Activated naive CD8-positive, alpha-beta T cell treated with anti-CD3 and anti-CD28 coated beads, Interleukin-2, amount 10 ng/mL, durations not matched to agents 7 days and 5 days (primary cell): ENCODE data around the gene GJC1. TPM values are rescaled to one million over a fixed set of nuclear protein-coding genes. Genes with fewer than 3 reads are reported as not detected.
A peak's percentile ranks its signal among the peaks of the same experiment; 100 is the strongest.

Source experiments
- ATAC-seq: fragments of 150-1000 bp; cut with Tn5 transposase; one replicate; pipeline ENCODE4 v1.10.0; 2021; ENCODE audit warnings: low read depth, moderate library complexity
- POLR2A ChIA-PET: fragments of 350-600 bp; sonication (Branson Sonifier 250); formaldehyde crosslinking; loops from one replicate; lab custom pipeline; 2021; ENCODE audit warnings: antibody characterized with exemption; lab: Charles Lee
- DNase-seq: peaks from one replicate; pipeline ENCODE4 v3.0.0; 2021
- H3K27ac Mint-ChIP-seq: one replicate; pipeline ENCODE4 v1.8.0; 2022; ENCODE audit warnings: mild to moderate bottlenecking, mixed read lengths
- H3K27me3 Mint-ChIP-seq: one replicate; pipeline ENCODE4 v1.8.0; 2022; ENCODE audit warnings: mild to moderate bottlenecking, moderate library complexity, mixed read lengths
- H3K36me3 Mint-ChIP-seq: one replicate; pipeline ENCODE4 v1.8.0; 2021; ENCODE audit warnings: mild to moderate bottlenecking, mixed read lengths
- H3K4me1 Mint-ChIP-seq: one replicate; pipeline ENCODE4 v1.8.0; 2021; ENCODE audit warnings: mixed read lengths
- H3K4me3 Mint-ChIP-seq: one replicate; pipeline ENCODE4 v1.8.0; 2022; ENCODE audit warnings: mild to moderate bottlenecking, moderate library complexity, mixed read lengths
- H3K9me3 Mint-ChIP-seq: one replicate; pipeline ENCODE4 v1.8.0; 2021; ENCODE audit warnings: mixed read lengths
- total RNA-seq, 2 experiments: library from RNA; stranded (reverse); gene quantifications; one replicate each; pipeline ENCODE4 v1.2.3, GENCODE V29; 2021

Gene GJC1
- total RNA-seq, 2 experiments from 2014 or later = 1.0 to 1.4 TPM

DNA sequence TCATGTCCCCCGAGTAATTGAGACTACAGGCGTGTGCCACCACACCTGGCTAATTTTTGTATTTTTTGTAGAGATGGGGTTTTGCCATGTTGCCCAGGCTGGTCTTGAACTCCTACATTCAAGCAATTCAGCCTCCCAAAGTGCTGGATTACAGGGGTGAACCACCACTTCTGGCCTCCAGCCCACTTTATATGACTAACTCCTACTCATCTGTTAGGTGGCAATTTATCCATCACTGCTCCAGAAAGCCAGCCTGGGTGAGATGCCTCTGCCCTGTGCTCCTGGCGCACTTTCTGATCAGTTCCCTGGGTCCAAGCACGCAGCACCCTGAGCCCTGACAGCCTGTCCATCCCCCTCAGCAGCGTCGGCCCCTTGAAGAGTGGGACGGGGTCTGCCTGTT, 41.9 kb downstream of the GJC1 start:
- H3K4me1 Mint-ChIP-seq = no peaks in the 10 kb centered on the region
- H3K27ac Mint-ChIP-seq = no peak overlapping the region
- H3K4me3 Mint-ChIP-seq = no peak overlapping the region
- POLR2A ChIA-PET = no interaction called here
- H3K27me3 Mint-ChIP-seq = peaks cover 4% of the 10 kb centered on the region
- DNase-seq (no peak), ATAC-seq (no peak)
- no peaks in the 10 kb centered on the region for H3K9me3 Mint-ChIP-seq
- H3K36me3 Mint-ChIP-seq = no peaks in the 10 kb centered on the region

DNA sequence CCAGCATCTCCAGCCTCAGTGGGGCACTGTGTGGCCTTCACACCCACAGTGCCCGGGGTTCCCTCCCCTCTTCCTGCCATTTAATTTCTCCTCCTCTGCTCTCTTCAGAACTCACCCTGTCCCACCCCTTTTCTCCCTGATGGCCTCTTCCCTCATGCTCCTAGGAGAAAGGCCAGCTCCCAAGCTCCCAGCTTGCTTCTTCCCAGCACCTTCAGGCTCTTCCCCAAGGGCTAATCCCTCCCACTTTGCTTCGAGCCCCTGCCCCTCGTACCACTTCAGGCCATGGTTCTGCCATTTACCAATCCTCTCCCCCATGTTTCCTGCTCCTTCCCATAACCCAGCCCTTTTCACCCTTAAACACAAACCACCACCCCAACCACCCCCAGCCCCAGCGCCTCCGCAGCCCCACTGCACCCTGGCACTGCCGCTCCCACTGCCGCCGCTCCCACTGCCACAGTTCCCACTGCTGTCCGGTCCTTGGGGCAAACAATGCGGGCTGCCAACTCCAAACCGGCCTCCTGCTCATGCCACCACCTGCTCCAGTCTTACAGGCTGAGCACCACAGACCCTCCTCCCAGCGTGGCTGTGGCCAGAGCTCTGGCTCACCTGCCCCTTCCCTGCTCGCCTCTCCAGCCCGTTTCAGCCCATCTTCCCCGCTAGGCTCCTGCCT, 42.7 kb downstream of the GJC1 start:
- Mint-ChIP-seq H3K4me3 (no peak overlapping the region), H3K9me3 (no peaks in the 10 kb centered on the region), H3K36me3 (no peaks in the 10 kb centered on the region), H3K27ac (no peak overlapping the region), H3K4me1 (no peaks in the 10 kb centered on the region), H3K27me3 (peaks cover 4% of the 10 kb centered on the region)
- POLR2A ChIA-PET = no interaction called here
- DNase-seq (no peak), ATAC-seq (no peak)

DNA sequence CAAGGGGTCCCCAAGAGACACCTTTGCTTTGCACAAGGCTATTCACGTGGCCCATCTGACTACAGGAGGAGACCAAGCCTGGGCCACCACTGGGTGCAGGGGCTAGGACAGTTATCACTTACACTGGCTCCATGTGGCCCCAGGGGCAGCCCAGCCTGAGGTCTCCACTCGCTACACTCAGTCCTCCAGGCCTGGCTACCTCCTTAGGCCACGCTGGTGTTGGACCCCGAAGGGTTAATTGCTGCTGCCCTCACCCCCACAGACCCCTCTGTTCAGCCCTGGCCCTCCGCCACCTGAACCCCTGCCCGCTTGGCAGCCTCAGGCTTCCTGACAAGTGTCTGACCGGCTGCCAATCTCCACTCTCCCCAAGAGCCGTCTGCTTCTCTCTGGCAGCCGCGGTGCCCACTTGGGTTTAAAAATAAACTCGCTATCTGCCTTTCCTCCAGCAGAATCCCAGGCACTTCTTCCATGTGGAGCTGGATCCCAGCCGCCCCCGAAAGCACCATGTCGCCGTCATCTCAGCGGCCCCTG, 43.5 kb downstream of the GJC1 start:
- ATAC-seq (no peak), DNase-seq (no peak)
- no peaks in the 10 kb centered on the region for H3K9me3 Mint-ChIP-seq
- POLR2A ChIA-PET = no interaction called here
- H3K4me3 Mint-ChIP-seq = no peak overlapping the region
- no peak overlapping the region for H3K27ac Mint-ChIP-seq
- no peaks in the 10 kb centered on the region for H3K36me3 Mint-ChIP-seq
- no peaks in the 10 kb centered on the region for H3K4me1 Mint-ChIP-seq
- peaks cover 4% of the 10 kb centered on the region for H3K27me3 Mint-ChIP-seq

DNA sequence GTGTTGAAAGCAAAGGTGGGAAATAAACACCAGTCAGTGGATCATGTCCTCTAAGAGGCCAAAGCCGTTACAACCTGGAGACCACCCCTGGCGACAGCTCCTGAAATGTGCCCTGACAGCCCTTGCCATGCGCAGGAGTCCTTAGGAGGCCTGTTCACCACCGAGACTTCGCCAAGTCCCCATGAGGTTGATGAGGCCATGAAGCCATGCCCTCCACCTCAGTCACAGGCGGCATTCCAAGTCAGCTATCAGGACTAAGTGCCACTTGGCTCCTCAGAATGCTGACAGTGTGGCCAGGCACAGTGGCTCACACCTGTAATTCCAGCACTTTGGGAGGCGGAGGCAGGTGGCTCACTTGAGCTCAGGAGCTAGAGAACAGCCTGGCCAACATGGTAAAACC, 44.2 kb downstream of the GJC1 start:
- peaks cover 4% of the 10 kb centered on the region for H3K27me3 Mint-ChIP-seq
- H3K4me1 Mint-ChIP-seq = no peaks in the 10 kb centered on the region
- H3K27ac Mint-ChIP-seq = no peak overlapping the region
- DNase-seq (no peak), ATAC-seq (no peak)
- POLR2A ChIA-PET = no interaction called here
- no peaks in the 10 kb centered on the region for H3K36me3 Mint-ChIP-seq
- no peaks in the 10 kb centered on the region for H3K9me3 Mint-ChIP-seq
- H3K4me3 Mint-ChIP-seq = no peak overlapping the region

DNA sequence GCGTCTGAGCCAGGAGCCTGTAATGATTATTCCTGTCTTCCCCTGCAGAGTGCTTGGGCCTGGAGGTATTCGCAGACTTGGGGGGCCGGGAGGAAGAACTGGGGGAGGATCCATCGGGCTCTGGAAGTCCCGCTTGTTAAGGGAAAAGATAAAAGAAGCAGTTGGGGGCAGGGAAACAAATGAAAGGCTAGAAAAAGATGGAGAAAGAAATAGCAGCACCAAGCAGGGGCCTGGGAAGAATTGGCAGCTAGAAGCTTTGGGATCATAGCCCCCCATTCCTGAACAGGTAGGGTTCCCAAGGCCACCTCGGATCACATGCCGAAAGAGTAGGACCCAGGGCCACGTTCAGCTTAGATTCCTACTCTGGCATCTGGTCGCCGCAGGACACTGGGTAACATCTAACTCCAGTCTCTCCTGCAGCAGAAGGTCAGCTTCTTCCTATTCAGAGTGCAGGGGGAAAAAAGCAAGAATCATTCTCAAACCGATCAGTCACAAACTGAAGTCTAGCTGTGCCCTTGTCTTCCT, 47.7 kb downstream of the GJC1 start:
- Mint-ChIP-seq H3K4me1 (peaks cover 4% of the 10 kb centered on the region), H3K27ac (no peak overlapping the region), H3K4me3 (no peak overlapping the region), H3K36me3 (no peaks in the 10 kb centered on the region), H3K9me3 (no peaks in the 10 kb centered on the region), H3K27me3 (peaks cover 5% of the 10 kb centered on the region)
- DNase-seq (no peak), ATAC-seq (no peak)
- POLR2A ChIA-PET = no interaction called here

DNA sequence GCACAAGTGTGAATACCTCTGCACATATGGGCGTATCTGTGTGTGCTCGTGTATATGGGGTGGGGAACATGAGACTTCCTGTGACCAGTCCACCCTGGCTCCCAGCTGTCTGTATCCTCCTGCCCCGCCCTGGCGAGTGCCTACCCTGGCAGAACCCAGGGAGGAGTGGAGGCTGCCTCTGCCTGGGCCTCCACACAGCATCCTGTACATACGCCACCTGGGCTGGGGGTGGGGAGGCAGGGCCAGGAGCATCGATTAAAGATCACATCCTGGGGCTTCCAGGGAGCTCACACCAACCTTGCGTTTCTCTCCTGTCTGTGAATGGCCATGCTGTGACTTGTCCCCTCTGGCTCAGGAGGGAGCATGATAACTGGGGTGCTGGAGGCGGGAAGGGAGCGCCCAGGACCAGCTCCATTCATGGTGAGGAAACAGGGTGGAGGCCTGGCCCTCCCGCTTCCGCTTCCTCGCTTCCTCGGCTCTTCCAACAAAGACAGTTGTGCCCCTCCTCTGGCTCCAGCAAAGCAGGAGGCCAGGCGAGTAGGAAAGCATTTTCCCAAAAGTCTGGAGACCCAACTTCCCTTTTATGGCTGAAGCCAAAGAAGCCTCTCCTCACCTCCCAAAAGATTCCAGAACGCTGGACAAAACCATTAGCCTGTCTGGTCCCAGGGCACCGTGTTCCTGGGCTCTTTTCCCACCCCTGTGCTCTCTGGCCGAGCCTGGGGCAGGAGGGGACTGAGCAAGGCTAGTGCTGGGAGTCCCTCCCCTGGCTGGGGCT, 48.3 kb downstream of the GJC1 start:
- no peak for DNase-seq
- Mint-ChIP-seq H3K4me3 (no peak overlapping the region), H3K27ac (no peak overlapping the region), H3K27me3 (peaks cover 11% of the 10 kb centered on the region), H3K9me3 (no peaks in the 10 kb centered on the region), H3K36me3 (no peaks in the 10 kb centered on the region), H3K4me1 (peaks cover 4% of the 10 kb centered on the region)
- ATAC-seq = no peak
- POLR2A ChIA-PET = interaction anchor here (0.5 kb wide), 1 partner anchor 46 kb away, joined by 3 read pairs; no protein-coding TSS in a partner anchor

DNA sequence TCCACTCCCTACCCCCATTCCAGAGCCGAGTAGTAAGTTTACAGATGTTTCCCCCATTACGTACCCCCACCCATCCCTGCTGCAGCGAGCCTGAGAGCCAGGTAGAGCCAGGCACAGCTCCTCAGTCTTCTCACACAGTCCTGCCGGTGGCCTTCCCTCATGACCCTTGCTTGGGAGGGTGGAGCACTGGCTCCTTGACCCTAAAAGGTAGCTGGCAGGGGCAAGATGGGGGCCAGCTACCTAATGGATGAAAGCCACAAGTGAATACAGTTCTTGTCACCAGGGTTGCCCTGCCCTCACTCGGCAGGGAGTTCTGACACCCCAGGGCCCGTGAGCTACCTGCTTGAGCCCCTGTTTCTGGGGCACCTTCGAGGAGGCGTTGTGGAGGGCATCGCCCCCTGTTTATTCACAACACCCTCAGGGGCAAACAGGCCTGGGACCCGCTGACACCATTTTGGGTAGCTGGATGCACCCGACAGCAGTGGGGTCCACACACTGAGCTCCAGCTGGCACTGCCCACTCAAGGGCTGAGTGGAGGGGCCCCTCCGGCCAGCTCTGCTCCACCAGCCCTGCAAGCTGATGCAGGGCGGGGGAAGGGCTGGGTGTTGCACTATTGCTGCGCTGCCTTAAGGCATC, 49.1 kb downstream of the GJC1 start:
- Mint-ChIP-seq H3K27me3 (peaks cover 13% of the 10 kb centered on the region), H3K4me3 (no peak overlapping the region), H3K4me1 (peaks cover 6% of the 10 kb centered on the region), H3K27ac (no peak overlapping the region), H3K9me3 (no peaks in the 10 kb centered on the region), H3K36me3 (no peaks in the 10 kb centered on the region)
- POLR2A ChIA-PET = interaction anchor here (0.5 kb wide), 1 partner anchor 45 kb away, joined by 3 read pairs; no protein-coding TSS in a partner anchor
- no peak for ATAC-seq
- DNase-seq = no peak

DNA sequence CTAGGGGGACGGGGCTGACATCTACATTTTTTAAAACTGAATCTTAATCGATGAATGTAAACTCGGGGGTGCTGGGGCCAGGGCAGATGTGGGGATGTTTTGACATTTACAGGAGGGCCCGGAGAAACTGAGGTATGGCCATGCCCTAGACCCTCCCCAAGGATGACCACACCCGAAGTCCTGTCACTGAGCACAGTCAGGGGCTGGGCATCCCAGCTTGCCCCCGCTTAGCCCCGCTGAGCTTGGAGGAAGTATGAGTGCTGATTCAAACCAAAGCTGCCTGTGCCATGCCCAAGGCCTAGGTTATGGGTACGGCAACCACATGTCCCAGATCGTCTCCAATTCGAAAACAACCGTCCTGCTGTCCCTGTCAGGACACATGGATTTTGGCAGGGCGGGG, 49.9 kb downstream of the GJC1 start:
- no peak for ATAC-seq
- Mint-ChIP-seq H3K4me1 (peaks cover 6% of the 10 kb centered on the region), H3K4me3 (no peak overlapping the region), H3K27me3 (peaks cover 13% of the 10 kb centered on the region), H3K27ac (no peak overlapping the region), H3K9me3 (no peaks in the 10 kb centered on the region), H3K36me3 (no peaks in the 10 kb centered on the region)
- no peak for DNase-seq
- POLR2A ChIA-PET = interaction anchor here (1.1 kb wide), 1 partner anchor 84 kb away, joined by 3 read pairs; no protein-coding TSS in a partner anchor

DNA sequence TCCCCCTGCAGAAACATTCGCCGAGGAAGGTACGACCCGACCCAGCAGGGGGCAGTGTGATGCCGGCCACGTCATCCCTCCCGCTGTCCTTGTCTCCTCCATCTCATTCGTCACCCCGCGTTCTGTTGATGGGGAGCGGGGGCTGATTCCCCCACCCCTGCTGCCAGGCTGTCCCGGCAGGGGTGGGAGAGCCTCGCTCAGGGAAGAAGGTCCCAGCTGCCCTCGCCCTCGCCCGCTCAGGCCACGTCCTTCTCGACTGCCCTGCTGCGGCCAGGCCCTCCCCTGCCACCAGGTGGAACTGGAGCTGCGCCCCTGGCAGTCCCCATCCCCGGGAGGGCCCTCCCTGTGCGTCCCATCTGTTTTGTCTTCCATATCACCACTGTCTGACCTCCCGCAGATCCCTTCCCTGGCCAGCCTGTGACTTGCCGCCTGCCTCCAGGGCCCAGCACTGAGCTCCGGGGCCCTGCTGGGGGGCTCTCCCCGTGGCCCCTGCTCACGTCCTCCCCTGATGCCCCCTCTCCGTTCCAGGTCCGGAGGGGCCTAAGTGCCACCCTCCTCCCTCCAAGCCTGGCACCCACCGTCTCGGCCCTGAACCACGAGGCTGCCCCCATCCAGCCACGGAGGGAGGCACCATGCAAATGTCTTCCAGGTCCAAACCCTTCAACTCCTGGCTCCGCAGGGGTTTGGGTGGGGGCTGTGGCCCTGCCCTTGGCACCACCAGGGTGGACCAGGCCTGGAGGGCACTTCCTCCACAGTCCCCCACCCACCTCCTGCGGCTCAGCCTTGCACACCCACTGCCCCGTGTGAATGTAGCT, 50.7 kb downstream of the GJC1 start:
- ATAC-seq (peak; percentile 23), DNase-seq (peak; percentile 88)
- H3K4me3 Mint-ChIP-seq = peak overlapping the region; percentile 73
- no peaks in the 10 kb centered on the region for H3K9me3 Mint-ChIP-seq
- peaks cover 7% of the 10 kb centered on the region for H3K4me1 Mint-ChIP-seq
- no peaks in the 10 kb centered on the region for H3K36me3 Mint-ChIP-seq
- POLR2A ChIA-PET = interaction anchor here (1.1 kb wide), 1 partner anchor 85 kb away, joined by 3 read pairs; no protein-coding TSS in a partner anchor
- H3K27ac Mint-ChIP-seq = no peak overlapping the region
- H3K27me3 Mint-ChIP-seq = peaks cover 13% of the 10 kb centered on the region

DNA sequence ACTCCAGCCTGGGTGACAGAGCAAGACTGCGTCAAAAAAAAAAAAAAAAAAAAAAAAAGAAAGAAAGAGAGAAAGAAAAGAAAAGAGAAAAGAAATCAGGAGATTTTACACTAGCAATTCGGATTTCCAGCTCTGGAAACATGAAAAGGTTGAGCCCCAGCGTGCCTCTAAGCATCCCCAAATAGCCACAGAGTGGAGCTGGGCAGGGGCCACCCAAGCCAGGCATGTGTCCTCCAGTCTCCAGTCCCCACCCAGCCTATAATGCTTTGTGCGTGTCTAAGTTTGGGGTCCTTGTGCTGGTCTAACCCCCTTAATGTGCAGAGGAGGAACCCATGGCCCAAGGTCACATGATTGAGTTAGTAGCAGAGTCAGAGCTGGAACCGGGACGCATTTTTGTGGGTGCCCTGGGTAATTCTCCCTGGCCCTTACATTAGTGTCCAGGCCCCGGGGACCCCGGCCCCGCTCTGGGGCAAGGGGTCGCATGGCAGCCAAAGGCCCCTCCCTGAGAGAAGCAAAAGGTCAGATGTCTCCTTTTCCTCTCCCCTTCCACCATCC, 51.4 kb downstream of the GJC1 start:
- DNase-seq (no peak), ATAC-seq (no peak)
- H3K27ac Mint-ChIP-seq = no peak overlapping the region
- peak overlapping the region; percentile 73 for H3K4me3 Mint-ChIP-seq
- H3K27me3 Mint-ChIP-seq = peaks cover 15% of the 10 kb centered on the region
- H3K4me1 Mint-ChIP-seq = peaks cover 7% of the 10 kb centered on the region
- no peaks in the 10 kb centered on the region for H3K36me3 Mint-ChIP-seq
- H3K9me3 Mint-ChIP-seq = no peaks in the 10 kb centered on the region
- POLR2A ChIA-PET = no interaction called here

DNA sequence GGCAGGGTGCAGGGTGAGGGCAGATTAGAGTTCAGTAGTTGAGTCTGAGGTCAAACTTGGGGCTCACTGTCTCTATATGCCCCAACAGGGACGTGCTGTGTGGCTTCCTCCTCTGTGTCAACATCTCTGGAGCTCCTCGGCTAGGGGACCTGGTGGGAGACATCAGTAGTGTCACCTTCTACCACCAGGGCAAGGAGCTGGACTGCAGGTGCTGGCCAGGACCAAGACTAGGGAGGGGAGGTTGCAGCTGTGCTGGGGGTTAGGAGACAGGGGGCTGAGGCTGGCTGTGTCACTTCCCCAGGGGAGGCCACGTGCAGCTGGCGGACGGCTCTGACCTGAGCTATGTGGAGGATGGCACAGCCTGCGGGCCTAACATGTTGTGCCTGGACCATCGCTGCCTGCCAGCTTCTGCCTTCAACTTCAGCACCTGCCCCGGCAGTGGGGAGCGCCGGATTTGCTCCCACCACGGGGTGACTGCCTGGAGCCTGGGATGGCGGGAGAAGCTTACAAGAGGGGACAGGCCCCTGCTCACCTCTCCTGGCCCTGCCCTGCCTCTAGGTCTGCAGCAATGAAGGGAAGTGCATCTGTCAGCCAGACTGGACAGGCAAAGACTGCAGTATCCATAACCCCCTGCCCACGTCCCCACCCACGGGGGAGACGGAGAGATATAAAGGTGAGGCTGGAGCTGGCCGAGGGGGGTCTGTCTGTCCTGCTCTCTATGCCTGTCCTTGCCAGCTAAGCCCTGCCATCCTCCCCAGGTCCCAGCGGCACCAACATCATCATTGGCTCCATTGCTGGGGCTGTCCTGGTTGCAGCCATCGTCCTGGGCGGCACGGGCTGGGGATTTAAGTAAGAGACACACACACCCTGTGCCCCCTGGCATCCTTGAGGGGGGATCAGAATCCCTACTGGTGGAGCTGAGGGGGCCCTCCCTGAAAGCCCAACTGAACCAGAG, 52.4 kb downstream of the GJC1 start:
- Mint-ChIP-seq H3K9me3 (no peaks in the 10 kb centered on the region), H3K4me1 (peaks cover 7% of the 10 kb centered on the region), H3K36me3 (no peaks in the 10 kb centered on the region), H3K27ac (no peak overlapping the region), H3K27me3 (peaks cover 18% of the 10 kb centered on the region), H3K4me3 (no peak overlapping the region)
- POLR2A ChIA-PET = interaction anchor here (0.6 to 1.0 kb wide), 2 partner anchors 87 to 246 kb away, joined by 3 read pairs; no protein-coding TSS in a partner anchor
- no peak for DNase-seq
- no peak for ATAC-seq
